ENCODE results near the gene ATP10A.
"Not testable (repeated sequence)": the region's sequence is repeated elsewhere in the genome, so short reads cannot be mapped to it uniquely, and the experiment has no call there.

ATP10A gene

GRCh38 chr15:25789211-25789610, 73.9 kb downstream of the ATP10A start:
- no peak for DNase-seq

- no peak for DNase-seq
Measured at GRCh38 chr15:25787855-25788520, 75.1 kb downstream of the ATP10A start.

GRCh38 chr15:25787381-25787780, 75.7 kb downstream of the ATP10A start:
- DNase-seq = no peak

GRCh38 chr15:25786040-25786439, 77.1 kb downstream of the ATP10A start:
- no peak for DNase-seq

- DNase-seq = no peak
Measured at GRCh38 chr15:25785641-25786025, 77.5 kb downstream of the ATP10A start.

- DNase-seq = no peak
Measured at GRCh38 chr15:25784876-25785640, 78.1 kb downstream of the ATP10A start.

GRCh38 chr15:25783607-25784540, 79.3 kb downstream of the ATP10A start:
- no peak for DNase-seq

GRCh38 chr15:25783134-25783533, 80.0 kb downstream of the ATP10A start:
- no peak for DNase-seq

GRCh38 chr15:25780479-25781255, 82.5 kb downstream of the ATP10A start:
- no peak for DNase-seq

GRCh38 chr15:25778161-25778560, 85.0 kb downstream of the ATP10A start:
- no peak for DNase-seq

GRCh38 chr15:25777037-25777436, 86.1 kb downstream of the ATP10A start:
- no peak for DNase-seq

GRCh38 chr15:25776071-25776746, 86.9 kb downstream of the ATP10A start:
- DNase-seq = no peak

- DNase-seq = no peak
Measured at GRCh38 chr15:25775317-25775912, 87.7 kb downstream of the ATP10A start.

GRCh38 chr15:25774871-25775270, 88.3 kb downstream of the ATP10A start:
- no peak for DNase-seq

- no peak for DNase-seq
Measured at GRCh38 chr15:25773248-25773647, 89.9 kb downstream of the ATP10A start.

- DNase-seq = no peak
Measured at GRCh38 chr15:25772500-25772899, 90.6 kb downstream of the ATP10A start.

GRCh38 chr15:25771736-25772135, 91.4 kb downstream of the ATP10A start:
- DNase-seq = not testable (repeated sequence)

- no peak for DNase-seq
Measured at GRCh38 chr15:25771338-25771706, 91.8 kb downstream of the ATP10A start.

GRCh38 chr15:25770618-25771337, 92.3 kb downstream of the ATP10A start:
- DNase-seq = no peak

GRCh38 chr15:25770031-25770430, 93.1 kb downstream of the ATP10A start:
- no peak for DNase-seq

- DNase-seq = no peak
Measured at GRCh38 chr15:25768271-25768670, 94.9 kb downstream of the ATP10A start.
